ENCODE data around the gene DCLK2.

- TF ChIP-seq CTCF (IDR thresholded peaks at IDR 0.05): no peak
- no peak for TF ChIP-seq POLR2A (IDR thresholded peaks at IDR 0.05)
Observed at GRCh38 chr4:150096625-150097024, 18.4 kb downstream of the DCLK2 start.
